ENCODE data around the gene CLEC4G.
"Not testable (repeated sequence)": the region's sequence is repeated elsewhere in the genome, so short reads cannot be mapped to it uniquely, and the experiment has no call there.

The CLEC4G gene

DNA sequence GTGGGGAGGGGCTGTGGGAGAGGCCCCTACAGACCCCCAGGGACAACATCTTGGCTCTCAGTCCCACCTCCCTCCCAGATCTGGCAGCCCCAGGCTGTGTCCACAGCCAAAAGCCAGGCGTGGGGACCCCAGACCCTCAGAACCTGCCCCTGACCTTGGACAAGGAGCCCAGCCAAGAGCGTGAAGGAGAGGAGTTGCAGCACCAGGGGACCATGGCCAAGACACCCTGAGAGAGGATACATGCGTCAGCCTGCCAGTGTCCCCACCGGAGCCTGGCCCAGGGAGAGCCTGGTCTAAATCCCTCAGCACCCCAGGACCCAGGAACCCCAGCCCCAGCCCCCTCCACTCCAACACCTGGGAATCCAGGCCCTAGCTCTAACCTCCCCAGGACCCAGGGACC, 14.4 kb upstream of the CLEC4G start:
- not testable (repeated sequence) for DNase-seq

DNA sequence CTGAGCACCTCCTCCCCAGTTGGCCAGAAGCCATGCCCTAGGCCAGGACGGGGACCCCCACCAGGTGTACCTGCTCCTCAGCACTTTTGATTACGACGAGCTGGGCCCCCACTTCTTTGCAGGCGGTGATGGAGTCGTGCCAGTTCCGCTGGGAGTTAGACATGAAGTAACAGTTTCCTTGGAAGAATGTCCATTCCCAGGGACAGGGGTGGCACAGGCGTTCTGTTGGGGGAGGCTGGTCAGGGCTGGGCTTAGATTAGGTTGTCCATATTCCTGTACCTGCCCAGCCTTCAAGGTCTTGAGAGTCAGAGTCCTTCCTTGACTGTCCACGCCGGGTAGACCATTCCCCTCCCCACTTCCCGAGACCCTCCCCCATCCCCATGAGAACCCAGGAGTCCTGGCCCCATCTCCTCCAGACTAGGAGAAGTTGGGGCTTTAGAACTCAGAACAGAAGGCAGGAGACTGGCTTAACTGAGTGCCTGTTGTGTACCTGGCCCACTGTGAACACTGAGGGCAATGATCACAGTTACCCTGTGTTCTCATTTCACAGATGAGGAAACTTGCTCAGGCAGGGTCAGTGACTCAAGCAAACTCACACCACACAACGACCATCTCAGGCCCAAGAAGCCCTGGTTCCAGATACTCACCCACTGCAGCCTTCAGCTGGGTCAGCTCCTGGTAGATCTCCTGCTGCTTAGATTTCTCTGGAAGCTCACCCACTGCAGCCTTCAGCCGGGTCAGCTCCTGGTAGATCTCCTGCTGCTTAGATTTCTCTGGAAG, 13.2 kb upstream of the CLEC4G start:
- DNase-seq: no peak

DNA sequence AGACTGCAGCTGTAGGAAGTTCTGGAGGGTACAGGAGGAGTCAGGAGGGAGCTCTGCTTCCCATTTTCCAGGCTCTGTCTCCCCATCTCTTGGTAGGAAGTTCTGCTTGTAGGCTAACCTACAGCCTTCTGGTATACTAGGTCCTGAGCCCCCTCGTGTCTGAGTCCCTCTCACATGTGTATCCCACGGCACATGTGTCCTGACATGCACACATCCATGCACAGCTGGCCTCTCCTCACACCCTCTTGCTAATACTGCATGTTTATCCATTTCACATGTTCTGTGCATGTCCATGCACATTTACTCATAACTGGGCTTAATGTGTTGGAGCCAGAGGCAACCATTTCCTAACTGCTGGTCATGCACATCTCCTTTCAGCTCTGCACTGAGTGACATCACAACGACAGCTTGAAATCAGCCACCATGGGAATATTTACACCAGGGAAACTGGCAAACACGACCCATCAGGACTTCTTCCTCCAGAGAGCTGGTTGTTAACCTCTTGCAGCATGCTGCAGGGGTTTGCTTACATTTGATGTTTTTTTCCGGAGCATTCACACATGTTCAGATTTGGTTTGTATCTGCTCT, 12.4 kb upstream of the CLEC4G start:
- DNase-seq: no peak

DNA sequence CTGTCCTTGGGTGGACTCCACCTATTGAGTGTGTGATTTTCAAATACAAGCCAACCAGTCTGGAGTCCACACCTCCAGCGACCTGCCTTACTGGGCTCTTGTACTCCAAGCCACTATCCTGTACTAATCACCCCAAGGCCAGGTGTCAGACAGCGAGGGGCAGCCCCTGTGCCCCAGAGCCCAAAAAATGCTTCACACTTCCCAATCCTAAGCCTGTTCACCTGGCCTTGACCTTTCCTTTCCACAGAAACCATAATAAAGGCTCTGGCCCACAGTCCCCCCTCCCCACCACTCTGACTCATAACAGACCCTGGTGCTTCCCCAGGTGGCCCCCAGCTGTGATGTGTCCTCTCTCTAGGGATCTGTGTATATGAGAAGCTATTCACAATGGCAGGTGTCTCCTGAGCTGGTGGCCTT, 11.5 kb upstream of the CLEC4G start:
- no peak for DNase-seq

DNA sequence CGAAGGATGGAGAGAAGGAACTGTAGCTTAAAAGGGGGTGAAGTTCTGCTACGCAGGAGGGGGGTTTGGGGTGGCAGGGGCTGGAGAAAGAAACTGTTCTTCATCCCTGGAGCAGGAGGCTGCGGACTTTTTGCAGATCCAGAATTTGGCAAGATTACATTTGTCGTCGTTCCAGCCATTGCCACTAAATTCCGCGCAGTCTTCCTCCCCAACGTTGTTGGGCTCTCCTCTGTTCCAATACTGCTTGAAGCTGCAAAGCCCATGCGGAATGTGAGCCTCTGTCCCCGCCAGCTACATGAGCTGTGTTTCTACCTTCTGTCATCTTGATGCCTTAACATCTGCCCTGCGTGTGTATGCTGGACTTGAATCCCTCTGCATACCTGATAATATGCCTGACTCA, 11.1 kb upstream of the CLEC4G start:
- DNase-seq: no peak

DNA sequence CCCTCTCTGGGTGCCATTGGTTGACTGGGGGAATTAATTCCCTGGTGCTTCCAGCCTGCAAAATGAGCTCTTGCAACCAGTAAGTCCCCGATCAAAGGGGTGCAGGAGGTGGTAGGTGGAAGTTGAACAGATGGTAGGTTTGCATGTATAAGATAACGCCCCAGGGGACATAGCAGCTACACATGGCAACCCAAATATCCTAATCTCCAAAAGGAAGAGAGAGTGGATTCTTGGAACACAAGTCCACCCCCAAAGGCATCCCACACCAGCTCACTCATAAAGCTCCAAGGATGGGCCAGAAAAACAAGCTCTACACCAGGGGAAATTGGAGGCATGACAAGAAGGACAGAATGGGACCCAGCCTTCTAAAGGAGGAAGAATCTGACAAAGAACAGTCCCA, 10.7 kb upstream of the CLEC4G start:
- no peak for DNase-seq

DNA sequence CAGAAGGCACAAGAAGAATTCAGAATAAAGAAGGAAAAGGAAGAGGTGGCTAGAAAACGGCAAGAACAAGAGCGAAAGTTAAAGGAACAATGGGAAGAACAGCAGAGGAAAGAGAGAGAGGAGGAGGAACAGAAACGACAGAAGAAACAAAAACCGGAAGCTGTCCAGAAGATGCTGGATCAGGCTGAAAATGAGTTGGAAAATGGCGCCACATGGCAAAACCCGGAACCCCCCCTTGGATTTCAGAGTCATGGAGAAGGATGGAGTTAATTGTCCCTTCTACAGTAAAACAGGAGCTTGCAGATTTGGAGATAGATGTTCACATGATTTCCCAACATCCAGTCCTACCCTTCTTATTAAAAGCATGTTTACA, 8.8 kb upstream of the CLEC4G start:
- no peak for DNase-seq

DNA sequence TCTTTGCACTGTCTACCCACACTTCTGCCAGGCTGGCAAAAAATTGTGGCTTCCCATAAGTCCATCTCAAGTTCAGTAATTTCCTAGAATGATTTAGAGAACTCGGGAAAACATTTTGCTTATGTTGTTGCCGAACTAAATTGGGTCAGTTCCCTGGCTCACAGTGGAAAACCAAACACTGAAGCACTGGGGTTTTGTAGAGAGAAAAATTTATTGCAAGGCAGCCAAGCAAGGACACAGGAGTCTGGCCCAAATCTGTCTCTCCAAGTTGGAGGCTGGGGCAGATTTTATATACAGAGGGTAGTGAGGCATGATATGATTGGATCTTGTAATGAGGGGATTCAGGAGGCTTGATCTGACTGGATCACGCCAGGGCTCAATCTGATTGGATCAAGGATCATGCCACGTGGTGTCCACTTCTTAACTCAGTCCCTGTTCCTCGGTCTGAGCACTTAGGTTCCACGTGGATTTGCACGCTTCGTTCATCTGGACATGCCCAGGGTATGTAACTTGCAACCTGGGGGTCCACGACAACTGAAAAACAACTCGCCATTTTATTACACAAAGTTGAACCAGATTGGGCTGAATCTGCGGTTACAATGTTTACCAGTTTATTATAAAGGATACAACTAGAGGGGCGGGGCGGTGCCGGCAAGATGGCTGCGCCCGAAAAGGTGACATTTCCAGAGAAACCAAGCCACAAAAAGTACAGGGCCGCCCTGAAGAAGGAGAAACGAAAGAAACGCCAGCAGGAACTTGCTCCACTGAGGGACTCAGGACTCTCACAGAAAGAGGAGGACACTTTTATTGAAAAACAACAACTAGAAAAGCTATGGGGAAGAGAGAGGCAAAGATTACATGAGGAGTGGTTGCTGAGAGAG, 8.1 kb upstream of the CLEC4G start:
- DNase-seq: no peak

DNA sequence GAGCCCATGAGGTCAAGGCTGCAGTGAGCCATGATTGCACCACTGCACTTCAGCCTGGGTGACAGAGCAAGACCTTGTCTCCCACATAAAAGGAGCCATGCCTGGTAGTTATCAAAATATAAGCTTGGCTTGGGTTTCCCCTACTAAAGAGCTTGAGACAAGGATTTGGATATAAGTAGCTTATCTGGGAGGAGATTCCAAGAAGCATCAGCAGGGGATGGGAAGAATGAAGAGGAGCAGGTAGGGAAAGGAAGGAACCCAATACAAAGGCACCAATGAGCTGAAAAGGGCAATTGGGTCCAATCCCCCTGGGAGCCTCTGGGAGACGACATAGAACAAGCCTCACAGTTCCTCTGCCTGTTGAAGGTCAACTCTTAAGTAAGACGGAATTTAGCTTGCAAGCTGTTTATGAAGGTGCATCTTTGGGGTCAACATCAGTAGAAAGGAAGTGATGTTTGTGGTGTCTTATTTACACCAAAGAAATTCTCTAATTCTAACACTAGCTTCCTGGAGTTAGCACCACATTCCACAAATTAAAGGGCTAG, 7.4 kb upstream of the CLEC4G start:
- no peak for DNase-seq

DNA sequence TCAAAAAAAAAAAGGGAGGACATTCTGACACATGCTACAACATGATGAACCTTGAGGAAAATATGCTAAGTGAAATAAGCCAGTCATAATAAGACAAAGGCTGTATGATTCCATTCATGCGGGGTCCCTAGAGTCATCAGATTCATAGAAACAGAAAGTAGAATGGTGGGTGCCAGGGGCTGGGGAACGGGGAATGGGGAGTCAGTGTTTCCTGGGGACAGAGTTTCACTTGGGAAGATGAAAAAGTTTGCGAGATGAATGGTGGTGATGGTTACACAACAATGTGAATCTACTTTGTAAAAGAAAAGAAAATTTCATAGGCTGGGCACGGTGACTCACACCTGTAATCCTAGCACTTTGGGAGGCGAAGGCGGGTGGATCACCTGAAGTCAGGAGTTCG, 6.1 kb upstream of the CLEC4G start:
- DNase-seq: no peak

DNA sequence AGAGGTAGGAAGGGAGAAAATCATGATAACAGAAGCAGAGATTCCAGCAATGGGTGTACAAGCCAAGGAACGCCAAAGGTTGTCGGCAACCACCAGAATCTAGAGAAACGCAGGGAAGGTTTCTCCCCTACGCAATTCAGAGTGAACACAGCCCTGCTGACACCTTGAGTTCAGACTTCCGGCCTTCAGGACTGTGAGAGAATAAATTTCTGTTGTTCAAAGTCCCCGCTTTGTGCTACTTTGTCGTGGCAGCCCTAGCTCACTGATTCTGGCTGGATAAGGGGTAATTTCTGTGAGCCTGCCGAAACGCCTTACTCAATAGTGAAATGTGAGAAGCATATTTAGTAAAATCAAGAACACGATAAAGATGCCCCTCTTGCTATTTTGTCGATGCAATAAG, 5.3 kb upstream of the CLEC4G start:
- DNase-seq: no peak

DNA sequence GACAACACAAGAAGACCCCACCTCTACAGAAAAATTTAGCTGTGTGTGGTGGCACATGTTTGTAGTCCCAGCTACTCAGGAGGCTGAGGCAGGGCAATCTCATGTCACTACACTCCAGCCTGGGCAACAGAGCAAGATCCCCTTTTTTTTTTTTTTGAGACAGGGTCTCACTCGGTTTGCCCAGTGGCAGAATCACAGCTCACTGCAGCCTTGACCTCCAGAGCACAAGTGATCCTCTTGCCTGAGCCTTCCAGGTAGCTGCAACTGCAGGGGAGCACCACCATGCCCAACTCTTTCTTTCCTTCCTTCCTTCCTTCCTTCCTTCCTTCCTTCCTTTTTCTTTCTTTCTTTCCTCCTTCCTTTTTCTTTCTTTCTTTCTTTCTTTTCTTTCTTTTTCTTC, 4.2 kb upstream of the CLEC4G start:
- no peak for DNase-seq

DNA sequence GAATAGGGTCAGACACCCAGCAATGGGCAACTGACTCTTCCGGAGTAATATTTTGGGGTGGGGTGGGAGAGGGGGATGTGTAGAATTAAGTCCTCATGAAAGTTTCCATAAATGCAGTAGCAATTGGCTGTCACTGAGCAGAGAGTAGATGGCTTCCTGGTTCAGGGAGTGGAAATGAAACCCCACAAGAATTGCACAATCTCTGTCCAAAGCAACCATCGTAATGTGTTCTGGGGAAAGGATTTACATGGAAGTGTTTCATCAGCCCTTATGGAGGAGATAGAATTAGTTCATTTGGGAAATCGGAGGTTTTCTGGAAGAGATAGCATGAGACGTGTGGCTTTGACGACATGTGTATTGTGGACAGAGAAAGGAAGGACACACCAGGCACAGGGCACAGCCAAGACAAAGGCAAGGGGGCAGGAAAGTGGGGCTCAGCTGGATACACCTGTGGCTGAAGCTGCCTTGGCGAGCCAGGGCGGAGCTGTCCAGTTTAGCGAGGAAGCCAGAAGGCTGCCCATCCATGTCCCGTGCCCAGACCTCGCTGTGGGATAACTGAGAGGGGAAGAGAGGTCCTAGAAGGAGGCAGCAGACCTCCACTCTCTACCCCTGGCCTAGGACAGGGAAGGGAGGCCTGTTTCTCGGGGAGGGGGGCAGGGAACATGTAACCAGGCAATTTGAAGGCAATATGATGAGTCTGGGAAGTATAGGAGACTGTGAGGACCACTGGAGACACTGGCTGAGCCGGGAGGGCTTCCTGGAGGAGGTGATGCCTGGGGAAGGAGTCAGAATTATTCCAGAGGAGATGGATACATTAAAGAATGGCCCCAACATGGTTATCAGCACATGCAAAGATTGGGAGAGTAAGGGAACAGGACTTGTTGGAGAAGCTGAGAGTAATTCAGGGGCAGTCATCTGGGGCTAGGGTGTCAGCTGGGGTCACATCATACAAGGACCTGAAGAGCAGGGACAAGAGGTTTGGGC, 2.6 kb upstream of the CLEC4G start:
- DNase-seq: no peak

DNA sequence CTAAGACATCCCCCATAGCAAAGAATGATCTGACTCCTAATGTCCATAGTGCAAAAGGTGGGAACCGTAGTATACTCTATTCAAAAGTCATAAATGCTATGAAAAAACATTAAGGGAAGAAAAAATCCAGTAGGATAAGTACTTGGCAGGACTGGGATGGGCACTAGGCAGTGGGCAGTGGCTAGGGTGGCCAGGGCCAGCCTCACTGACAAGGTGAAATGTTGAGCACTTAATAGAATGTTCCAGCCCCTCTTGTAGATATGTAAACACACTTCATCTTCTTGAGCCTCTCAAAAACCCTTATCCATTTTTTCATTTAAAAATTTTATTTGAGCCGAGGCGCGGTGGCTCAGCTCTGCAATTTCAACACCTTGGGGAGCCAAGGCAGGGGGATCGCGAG, 1.5 kb upstream of the CLEC4G start:
- no peak for DNase-seq

DNA sequence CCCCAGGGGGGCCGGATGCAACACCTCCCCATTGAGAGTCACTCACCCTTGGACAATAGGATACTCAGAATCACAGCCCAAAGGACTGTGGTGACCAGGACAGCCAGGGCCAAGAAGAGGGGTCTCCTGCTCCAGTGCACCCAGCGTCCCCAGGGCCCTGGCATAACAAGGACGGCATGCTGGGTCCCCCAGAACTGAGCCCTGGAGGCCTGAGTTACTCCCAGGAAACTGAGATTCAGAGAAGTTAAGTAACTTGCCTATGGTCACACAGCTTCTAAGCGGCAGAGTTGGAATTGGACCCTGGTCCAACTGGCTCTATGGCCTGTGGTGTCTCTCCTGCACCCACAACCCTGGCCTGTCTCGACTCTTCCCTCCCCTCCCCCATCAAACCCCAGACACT, 295 bp downstream of the CLEC4G start:
- DNase-seq: no peak

DNA sequence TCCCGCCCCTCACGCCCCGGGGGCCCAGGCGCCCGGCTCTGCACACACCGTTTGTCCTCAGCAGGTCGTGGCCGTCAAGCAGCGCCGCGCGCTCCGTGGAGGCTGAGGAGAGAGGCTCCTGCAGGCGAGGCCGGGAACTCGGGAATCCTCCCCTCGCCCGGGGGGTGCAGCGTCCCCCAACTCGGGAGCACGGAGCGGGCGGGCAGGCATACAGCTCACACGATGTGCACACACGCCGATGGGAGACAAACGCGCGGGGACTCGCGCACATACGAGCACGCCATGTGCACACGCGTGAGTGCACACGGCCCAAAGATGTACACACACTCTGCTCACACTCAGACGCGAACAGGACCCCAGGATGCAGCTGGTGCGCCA, 703 bp downstream of the CLEC4G start:
- DNase-seq: no peak

DNA sequence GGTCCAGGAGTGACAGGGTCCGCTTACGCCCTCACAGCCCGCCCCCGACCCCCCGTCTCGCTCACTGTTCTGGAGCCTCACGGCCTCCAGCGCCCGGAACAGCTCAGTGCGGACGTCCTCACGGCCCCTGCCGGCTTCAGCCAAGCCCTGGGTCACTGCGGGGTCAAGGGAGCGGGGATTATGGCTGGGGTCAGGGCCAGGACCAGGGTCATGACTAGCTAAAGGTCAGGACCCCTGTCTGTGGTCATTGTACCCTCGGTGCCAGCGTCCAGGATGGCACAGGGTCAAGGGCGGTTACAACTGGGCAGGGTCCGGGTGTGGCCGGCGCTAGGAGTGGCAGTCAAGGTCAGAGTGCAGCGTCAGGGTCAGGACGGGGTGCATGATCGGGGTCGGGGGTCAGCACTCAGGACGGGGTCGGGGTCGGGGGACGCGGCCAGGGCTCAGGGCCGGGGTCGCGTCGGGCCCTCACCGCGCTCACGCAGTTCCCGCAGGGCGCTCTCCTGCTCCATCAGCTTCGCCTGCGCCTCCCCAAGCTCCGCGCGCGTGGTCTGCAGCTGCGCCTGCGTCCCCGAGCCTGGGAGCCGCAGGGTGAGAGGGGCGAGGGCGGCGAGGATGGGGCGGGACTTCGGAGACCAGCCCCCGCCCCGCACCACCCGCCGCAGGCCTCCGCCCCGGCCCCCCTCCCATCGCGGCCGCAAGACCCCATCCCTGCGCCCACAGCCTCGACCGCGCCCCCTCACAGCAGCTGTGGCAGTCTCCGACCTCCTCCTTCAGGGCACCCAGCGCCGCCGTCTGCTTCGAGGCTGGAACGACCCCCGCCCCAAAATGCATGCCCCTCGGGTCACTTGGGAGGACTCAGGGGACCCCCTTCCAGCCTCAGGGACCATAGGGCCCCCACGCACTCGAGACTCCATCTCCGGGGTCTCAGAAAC, 1.4 kb downstream of the CLEC4G start:
- DNase-seq: no peak

DNA sequence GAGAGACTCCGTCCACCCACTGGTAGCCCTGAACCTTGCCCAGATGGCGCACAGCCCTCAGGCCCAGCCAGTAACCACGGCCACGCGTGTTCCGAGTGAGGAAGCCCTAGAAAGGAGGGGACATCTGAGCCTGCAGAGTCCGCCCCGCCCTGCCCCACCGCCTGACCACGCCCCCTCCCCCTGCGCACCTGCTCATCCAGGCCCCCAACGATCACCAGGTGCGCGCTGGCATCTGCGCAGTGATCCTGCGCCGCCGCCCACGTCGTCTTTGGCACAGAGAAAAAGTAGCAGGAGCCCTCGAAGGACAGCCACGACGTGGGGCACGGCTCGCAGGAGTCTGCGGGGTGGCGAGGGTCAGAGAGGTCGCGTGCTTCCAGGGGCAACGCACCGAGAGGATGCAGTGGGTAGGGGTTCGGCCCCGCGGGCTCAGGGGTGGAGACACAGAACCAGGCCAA, 2.1 kb downstream of the CLEC4G start:
- DNase-seq: no peak

DNA sequence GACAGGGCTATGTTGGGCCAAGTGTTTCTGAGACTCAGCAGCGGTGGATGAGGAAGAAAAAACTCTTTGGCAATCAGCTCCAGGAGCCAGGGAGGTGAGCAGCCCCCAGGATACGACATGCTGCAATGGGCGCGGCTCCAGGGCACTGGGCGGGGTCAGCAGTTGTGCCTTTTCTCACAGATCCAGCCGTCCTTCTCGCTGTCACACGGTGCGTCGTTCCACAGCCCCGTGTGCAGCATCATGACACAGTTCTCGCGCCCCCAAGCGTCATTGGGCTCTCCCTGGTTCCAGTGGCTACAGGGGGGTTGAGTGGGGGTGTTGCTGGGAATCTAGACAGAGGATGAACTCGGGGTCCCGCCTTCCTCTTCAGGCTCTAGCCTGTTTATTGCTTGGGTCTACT, 2.7 kb downstream of the CLEC4G start:
- no peak for DNase-seq

DNA sequence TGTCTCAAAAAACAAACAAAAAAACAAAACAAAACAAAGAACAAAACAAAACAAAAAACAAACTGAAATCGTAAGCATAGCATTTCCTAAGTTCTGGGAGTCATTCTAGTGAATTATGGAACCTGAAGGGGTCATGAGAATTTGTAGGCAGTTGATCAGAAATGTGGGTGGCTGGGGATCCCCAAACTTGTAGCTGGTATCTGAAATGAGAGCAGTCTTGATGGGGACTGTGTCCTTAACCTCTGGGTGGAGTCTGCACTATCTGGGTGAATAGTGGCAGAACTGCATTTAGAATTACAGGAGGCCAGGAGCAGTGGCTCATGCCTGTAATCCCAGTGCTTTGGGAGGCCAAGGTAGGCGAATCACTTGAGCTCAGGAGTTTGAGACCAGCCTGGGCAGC, 6.1 kb downstream of the CLEC4G start:
- no peak for DNase-seq

DNA sequence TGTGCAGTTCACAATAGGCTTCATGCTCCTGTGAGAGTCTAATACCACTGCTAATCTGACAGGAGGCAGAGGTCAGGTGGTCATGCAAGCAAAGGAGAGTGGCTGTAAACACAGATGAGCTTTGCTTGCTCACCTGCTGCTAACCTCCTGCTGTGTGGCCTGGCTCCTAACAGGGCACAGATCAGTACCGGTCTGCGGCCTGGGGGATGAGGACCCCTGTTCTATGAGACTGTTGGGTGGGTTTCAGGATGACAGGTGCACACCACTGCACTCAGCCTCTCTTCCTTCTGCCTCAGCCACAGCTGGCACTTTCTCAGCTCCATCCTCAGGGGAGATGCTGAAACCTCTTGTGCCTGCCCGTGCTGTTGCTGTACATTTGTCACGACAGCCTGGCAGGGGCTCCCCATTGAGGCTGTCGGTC, 9.7 kb downstream of the CLEC4G start:
- DNase-seq: no peak

All from GOT3 (cell line).